Liver (tissue), 9 donors: ENCODE data around the gene PIP5K1C. TPM values are rescaled to one million over a fixed set of nuclear protein-coding genes. Genes with fewer than 3 reads are reported as not detected.

Source experiments
- DNase-seq: peaks from one replicate; pipeline ENCODE4 v3.0.0-alpha.2; 2017; ENCODE audit warnings: low spot score
- H3K27ac ChIP-seq, 2 donors: one replicate each; pipeline ENCODE4 v1.7.0; 2013; ENCODE audit warnings: inconsistent platforms in 2 of 2, low read length in 2 of 2, control low read depth in 1 of 2, low read depth in 1 of 2, mild to moderate bottlenecking in 1 of 2
- H3K27me3 ChIP-seq, 4 donors: one replicate each; pipeline versions ENCODE4 v1.6.1 to v1.7.0; 2013; ENCODE audit warnings: low read length in 3 of 4, inconsistent platforms in 1 of 4, mild to moderate bottlenecking in 1 of 4, moderate library complexity in 1 of 4; ENCODE audit not compliant: control insufficient read depth in 4 of 4, insufficient read depth in 4 of 4
- H3K36me3 ChIP-seq, 4 donors: one replicate each; pipeline versions ENCODE4 v1.6.1 to v1.7.0; 2013; ENCODE audit warnings: low read length in 3 of 4, mild to moderate bottlenecking in 3 of 4, low read depth in 1 of 4, moderate library complexity in 1 of 4; ENCODE audit not compliant: control insufficient read depth in 4 of 4, insufficient read depth in 3 of 4
- H3K4me1 ChIP-seq, 4 donors: one replicate each; pipeline versions ENCODE4 v1.6.1 to v1.7.0; 2013; ENCODE audit warnings: low read length in 3 of 4, mild to moderate bottlenecking in 3 of 4, moderate library complexity in 1 of 4; ENCODE audit not compliant: control insufficient read depth in 4 of 4, insufficient read depth in 4 of 4
- H3K4me3 ChIP-seq, 3 donors: one replicate each; pipeline versions ENCODE4 v1.6.1 to v1.7.0; 2013; ENCODE audit warnings: low read length in 3 of 3, control low read depth in 1 of 3, low read depth in 1 of 3, mild to moderate bottlenecking in 1 of 3
- H3K9ac ChIP-seq, 2 donors: one replicate each; pipeline ENCODE4 v1.7.0; 2013; ENCODE audit warnings: low read length in 2 of 2, mild to moderate bottlenecking in 2 of 2, moderate library complexity in 2 of 2, control low read depth in 1 of 2, low read depth in 1 of 2
- H3K9me3 ChIP-seq, 4 donors: one replicate each; pipeline versions ENCODE4 v1.6.1 to v1.7.0; 2013; ENCODE audit warnings: low read length in 3 of 4; ENCODE audit not compliant: control insufficient read depth in 4 of 4
- ATF3 ChIP-seq: IDR thresholded peaks from 2 replicates; pipeline ENCODE4 v1.6.1; 2016; ENCODE audit warnings: antibody characterized with exemption
- EGR1 ChIP-seq, 2 donors: IDR thresholded peaks; 2 replicates each; pipeline ENCODE4 v1.6.1; 2016 to 2018; ENCODE audit warnings: antibody characterized with exemption in 2 of 2, low read depth in 2 of 2
- FOXA1 ChIP-seq: IDR thresholded peaks from 2 replicates; pipeline ENCODE4 v1.6.1; 2016; ENCODE audit warnings: antibody characterized with exemption
- FOXA2 ChIP-seq: IDR thresholded peaks from 2 replicates; pipeline ENCODE4 v1.6.1; 2016; ENCODE audit warnings: antibody characterized with exemption
- GABPA ChIP-seq, 2 donors: IDR thresholded peaks in 1 of 2; conservative IDR thresholded peaks in 1 of 2; 2 replicates each; pipeline ENCODE4 v1.6.1; 2016; ENCODE audit warnings: antibody characterized with exemption in 2 of 2, mild to moderate bottlenecking in 1 of 2, moderate library complexity in 1 of 2
- HNF4A ChIP-seq, 2 donors: conservative IDR thresholded peaks; 2 replicates each; pipeline ENCODE4 v1.6.1; 2016; ENCODE audit warnings: antibody characterized with exemption in 2 of 2, mild to moderate bottlenecking in 2 of 2
- HNF4G ChIP-seq: IDR thresholded peaks from 2 replicates; pipeline ENCODE4 v1.6.1; 2016; ENCODE audit warnings: antibody characterized with exemption
- JUND ChIP-seq, 2 donors: IDR thresholded peaks; 2 replicates each; pipeline ENCODE4 v1.6.1; 2016; ENCODE audit warnings: antibody characterized with exemption in 2 of 2
- MAX ChIP-seq: IDR thresholded peaks from 2 replicates; pipeline ENCODE4 v1.6.1; 2016; ENCODE audit warnings: antibody characterized with exemption
- RAD21 ChIP-seq, 2 donors: IDR thresholded peaks; 2 replicates each; pipeline ENCODE4 v1.6.1; 2016; ENCODE audit warnings: antibody characterized with exemption in 2 of 2, mild to moderate bottlenecking in 2 of 2
- REST ChIP-seq: IDR thresholded peaks from 2 replicates; pipeline ENCODE4 v1.6.1; 2016; ENCODE audit warnings: antibody characterized with exemption, mild to moderate bottlenecking
- RXRA ChIP-seq, 2 donors: IDR thresholded peaks; 2 replicates each; pipeline ENCODE4 v1.6.1; 2017 to 2018; ENCODE audit warnings: antibody characterized with exemption in 2 of 2, mild to moderate bottlenecking in 1 of 2
- SP1 ChIP-seq: IDR thresholded peaks from 2 replicates; pipeline ENCODE4 v1.6.1; 2018; ENCODE audit warnings: antibody characterized with exemption, mild to moderate bottlenecking
- TAF1 ChIP-seq: conservative IDR thresholded peaks from 2 replicates; pipeline ENCODE4 v1.6.1; 2016; ENCODE audit warnings: antibody characterized with exemption, mild to moderate bottlenecking
- YY1 ChIP-seq: IDR thresholded peaks from 2 replicates; pipeline ENCODE4 v1.6.1; 2016; ENCODE audit warnings: antibody characterized with exemption, mild to moderate bottlenecking
- ZBTB33 ChIP-seq: IDR thresholded peaks from 2 replicates; pipeline ENCODE4 v1.6.1; 2016; ENCODE audit warnings: antibody characterized with exemption
- WGBS: extraction: QIAGEN DNeasy Blood & Tissue Kit; methylation state at CpG from one replicate; pipeline ENCODE4 v1.1.7; 2013; 5-methylcytosine and 5-hydroxymethylcytosine counted together
- polyA plus RNA-seq, 2 donors: library from polyadenylated mRNA; stranded (reverse) in 1 of 2; unstranded in 1 of 2; fragments of 200-250 nt in 1 of 2; fragments of >200 nt in 1 of 2; fragmentation: Nextera tagmentation in 1 of 2; extraction: Ambion mirVana in 1 of 2; gene quantifications; one replicate each; pipeline versions ENCODE4 v1.2.1 to v1.2.3, GENCODE V29; 2013 to 2015
- total RNA-seq, 2 donors: library from RNA; depleted of rRNA; stranded (reverse); fragments of >200 nt; gene quantifications; one replicate each; pipeline ENCODE4 v1.2.3, GENCODE V29; 2014
- donor health status: healthy.
- donor health status: healthy.
- donor health status: healthy.
- donor health status: healthy.
- donor health status: healthy.

PIP5K1C gene
- total and polyA plus RNA-seq, 4 donors, result 1.8 to 7.4 (median 6.0) TPM

- WGBS, result 95% methylated on average over 55 of the region's 55 CpGs
- no peak overlapping the region for H3K4me3 ChIP-seq
- peaks cover 0 to 22% (median 8%) of the 10 kb centered on the region in 4 donors for H3K36me3 ChIP-seq
- no peak for DNase-seq
- H3K27me3 ChIP-seq, result no peaks in the 10 kb centered on the region
- no peak overlapping the region for H3K9ac ChIP-seq
- H3K9me3 ChIP-seq, result no peaks in the 10 kb centered on the region
- no peak for TF ChIP-seq ATF3
- no peak for TF ChIP-seq MAX
- TF ChIP-seq RAD21 (IDR thresholded peaks at IDR 0.05), result no peak
- no peak for TF ChIP-seq HNF4A (conservative IDR thresholded peaks at IDR 0.05)
- TF ChIP-seq HNF4G, result no peak
- TF ChIP-seq SP1, result no peak
- no peak for TF ChIP-seq JUND (IDR thresholded peaks at IDR 0.05)
- TF ChIP-seq REST, result no peak
- TF ChIP-seq FOXA2, result no peak
- TF ChIP-seq EGR1 (IDR thresholded peaks at IDR 0.05; ENCODE audit: low read depth in 2 of 2), result no peak
- TF ChIP-seq TAF1, result no peak
- TF ChIP-seq YY1, result no peak
- no peak for TF ChIP-seq RXRA (IDR thresholded peaks at IDR 0.05)
- no peak for TF ChIP-seq ZBTB33
- no peaks in the 10 kb centered on the region for H3K4me1 ChIP-seq
- no peak overlapping the region for H3K27ac ChIP-seq
Measured at GRCh38 chr19:3638208-3639193, 61.8 kb downstream of the PIP5K1C start.

GRCh38 chr19:3637621-3638020 is 62.6 kb downstream of the PIP5K1C start:
- H3K9ac ChIP-seq, result no peak overlapping the region
- H3K4me1 ChIP-seq, result no peaks in the 10 kb centered on the region
- no peak overlapping the region for H3K27ac ChIP-seq
- TF ChIP-seq GABPA (IDR thresholded peaks at IDR 0.05 in 1 of 2, conservative IDR thresholded peaks at IDR 0.05 in 1 of 2), result no peak
- TF ChIP-seq RAD21 (IDR thresholded peaks at IDR 0.05), result no peak
- TF ChIP-seq EGR1 (IDR thresholded peaks at IDR 0.05; ENCODE audit: low read depth in 2 of 2), result no peak
- TF ChIP-seq HNF4G, result no peak
- no peak for TF ChIP-seq MAX
- no peak for TF ChIP-seq FOXA1
- no peak for TF ChIP-seq REST
- no peak for TF ChIP-seq JUND (IDR thresholded peaks at IDR 0.05)
- TF ChIP-seq ZBTB33, result no peak
- no peak for TF ChIP-seq ATF3
- DNase-seq, result no peak
- H3K9me3 ChIP-seq, result no peaks in the 10 kb centered on the region
- WGBS, result 96% methylated on average over 23 of the region's 23 CpGs
- H3K36me3 ChIP-seq, result peaks cover 0 to 22% (median 9%) of the 10 kb centered on the region in 4 donors
- no peaks in the 10 kb centered on the region for H3K27me3 ChIP-seq
- no peak overlapping the region for H3K4me3 ChIP-seq
